Tibial artery (tissue), 4 donors: ENCODE measurements around the gene COA1.
"Not testable (repeated sequence)": the region's sequence is repeated elsewhere in the genome, so short reads cannot be mapped to it uniquely, and the experiment has no call there.

Experiments
- DNase-seq, 2 donors: peaks; one replicate each; pipeline ENCODE4 v3.0.0-alpha.2; 2019
- H3K27ac ChIP-seq, 2 donors: fragments of 200-600 bp; sonication (generic) in 1 of 2; 1 replicate in 1 of 2; 2 replicates in 1 of 2; pipeline ENCODE4 v1.5.1; 2018 to 2019; ENCODE audit warnings: mild to moderate bottlenecking in 1 of 2
- H3K27me3 ChIP-seq, 2 donors: fragments of 200-600 bp; sonication (generic) in 1 of 2; one replicate each; pipeline versions ENCODE4 v1.5.1 to v1.6.0; 2016 to 2019
- H3K36me3 ChIP-seq, 3 donors: fragments of 200-600 bp; sonication (generic) in 2 of 3; one replicate each; pipeline ENCODE4 v1.5.1; 2016 to 2019; ENCODE audit warnings: mild to moderate bottlenecking in 2 of 3
- H3K4me1 ChIP-seq, 4 donors: fragments of 200-600 bp; sonication (generic) in 2 of 4; 1 replicate in 3 of 4; 2 replicates in 1 of 4; pipeline ENCODE4 v1.5.1; 2016 to 2019
- H3K4me3 ChIP-seq, 2 donors: fragments of 200-600 bp; sonication (generic) in 1 of 2; 1 replicate in 1 of 2; 2 replicates in 1 of 2; pipeline ENCODE4 v1.5.1; 2018 to 2019; ENCODE audit warnings: mild to moderate bottlenecking in 2 of 2
- H3K9me3 ChIP-seq, 3 donors: fragments of 200-600 bp; sonication (generic) in 1 of 3; one replicate each; pipeline ENCODE4 v1.5.1; 2016 to 2019
- intact Hi-C: fragments of 100-400 bp; cut with DNase I; formaldehyde crosslinking; loops from one replicate; pipeline ENCODE4 v1.15.0; 2023; ENCODE audit warnings: low total_unique reads
- TF ChIP-seq, protein P1 (sequence below), 2 experiments: fragments of 200-600 bp in 1 of 2; fragments of 450-650 bp in 1 of 2; IDR thresholded peaks; one replicate each; pipeline ENCODE4 v1.5.1; 2017 to 2019; ENCODE audit warnings: antibody characterized with exemption in 2 of 2, mild to moderate bottlenecking in 1 of 2, moderate library complexity in 1 of 2

COA1 gene

DNA sequence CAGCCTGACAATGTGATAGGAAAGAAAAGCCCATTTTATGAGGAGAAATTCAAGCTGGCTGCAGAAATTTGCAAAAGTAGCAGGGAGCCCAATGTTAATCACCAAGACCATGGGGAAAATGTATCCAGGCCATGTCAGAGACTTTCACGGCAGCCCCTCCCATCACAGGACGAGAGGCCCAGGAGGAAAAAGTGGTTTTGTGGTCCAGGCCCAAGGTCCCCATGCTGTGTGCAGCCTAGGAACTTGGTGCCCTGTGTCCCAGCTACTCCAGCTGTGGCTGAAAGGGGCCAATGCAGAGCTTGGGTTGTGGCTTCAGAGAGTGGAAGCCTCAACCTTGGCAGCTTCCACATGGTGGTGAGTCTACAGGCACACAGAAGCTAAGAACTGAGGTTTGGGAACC, 12.7 kb downstream of the COA1 start:
- no peak overlapping the region for H3K4me3 ChIP-seq
- DNase-seq: no peak
- intact Hi-C loops: no loop called here
- H3K36me3 ChIP-seq: no peaks in the 10 kb centered on the region
- TF ChIP-seq, protein P1, sequence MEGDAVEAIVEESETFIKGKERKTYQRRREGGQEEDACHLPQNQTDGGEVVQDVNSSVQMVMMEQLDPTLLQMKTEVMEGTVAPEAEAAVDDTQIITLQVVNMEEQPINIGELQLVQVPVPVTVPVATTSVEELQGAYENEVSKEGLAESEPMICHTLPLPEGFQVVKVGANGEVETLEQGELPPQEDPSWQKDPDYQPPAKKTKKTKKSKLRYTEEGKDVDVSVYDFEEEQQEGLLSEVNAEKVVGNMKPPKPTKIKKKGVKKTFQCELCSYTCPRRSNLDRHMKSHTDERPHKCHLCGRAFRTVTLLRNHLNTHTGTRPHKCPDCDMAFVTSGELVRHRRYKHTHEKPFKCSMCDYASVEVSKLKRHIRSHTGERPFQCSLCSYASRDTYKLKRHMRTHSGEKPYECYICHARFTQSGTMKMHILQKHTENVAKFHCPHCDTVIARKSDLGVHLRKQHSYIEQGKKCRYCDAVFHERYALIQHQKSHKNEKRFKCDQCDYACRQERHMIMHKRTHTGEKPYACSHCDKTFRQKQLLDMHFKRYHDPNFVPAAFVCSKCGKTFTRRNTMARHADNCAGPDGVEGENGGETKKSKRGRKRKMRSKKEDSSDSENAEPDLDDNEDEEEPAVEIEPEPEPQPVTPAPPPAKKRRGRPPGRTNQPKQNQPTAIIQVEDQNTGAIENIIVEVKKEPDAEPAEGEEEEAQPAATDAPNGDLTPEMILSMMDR (IDR thresholded peaks at IDR 0.05): no peak
- no peaks in the 10 kb centered on the region for H3K9me3 ChIP-seq
- H3K27ac ChIP-seq: no peak overlapping the region
- no peaks in the 10 kb centered on the region for H3K27me3 ChIP-seq
- H3K4me1 ChIP-seq: no peaks in the 10 kb centered on the region

GRCh38 chr7:43715966-43716365, 13.4 kb downstream of the COA1 start:
- H3K9me3 ChIP-seq, DNase-seq, H3K4me3 ChIP-seq, intact Hi-C loops, H3K27me3 ChIP-seq, H3K36me3 ChIP-seq, H3K27ac ChIP-seq, H3K4me1 ChIP-seq: not testable (repeated sequence)

GRCh38 chr7:43711503-43711902, 17.8 kb downstream of the COA1 start:
- H3K9me3 ChIP-seq: no peaks in the 10 kb centered on the region
- H3K36me3 ChIP-seq: no peaks in the 10 kb centered on the region
- no peak for DNase-seq
- H3K4me1 ChIP-seq: no peaks in the 10 kb centered on the region
- no peaks in the 10 kb centered on the region for H3K27me3 ChIP-seq
- no peak overlapping the region for H3K27ac ChIP-seq
- intact Hi-C loops: no loop called here
- no peak overlapping the region for H3K4me3 ChIP-seq
- TF ChIP-seq, protein P1 (IDR thresholded peaks at IDR 0.05): no peak

GRCh38 chr7:43708055-43708454, 21.3 kb downstream of the COA1 start:
- H3K27ac ChIP-seq, H3K4me1 ChIP-seq, H3K36me3 ChIP-seq, H3K4me3 ChIP-seq, intact Hi-C loops, H3K9me3 ChIP-seq, DNase-seq, H3K27me3 ChIP-seq: not testable (repeated sequence)

GRCh38 chr7:43703573-43703972, 25.8 kb downstream of the COA1 start:
- intact Hi-C loops: no loop called here
- DNase-seq: no peak
- Histone ChIP-seq H3K9me3 (no peaks in the 10 kb centered on the region), H3K27me3 (no peaks in the 10 kb centered on the region), H3K36me3 (peaks cover 0 to 6% (median 0%) of the 10 kb centered on the region in 3 donors), H3K27ac (no peak overlapping the region), H3K4me3 (no peak overlapping the region), H3K4me1 (no peaks in the 10 kb centered on the region)
- TF ChIP-seq, protein P1 (IDR thresholded peaks at IDR 0.05): no peak

- H3K36me3 ChIP-seq: peaks cover 0 to 6% (median 0%) of the 10 kb centered on the region in 3 donors
- H3K4me3 ChIP-seq: no peak overlapping the region
- H3K27ac ChIP-seq: no peak overlapping the region
- intact Hi-C loops: no loop called here
- no peaks in the 10 kb centered on the region for H3K9me3 ChIP-seq
- DNase-seq: no peak
- H3K4me1 ChIP-seq: no peaks in the 10 kb centered on the region
- TF ChIP-seq, protein P1 (IDR thresholded peaks at IDR 0.05): no peak
- no peaks in the 10 kb centered on the region for H3K27me3 ChIP-seq
Observed at GRCh38 chr7:43702974-43703373, 26.3 kb downstream of the COA1 start.

DNA sequence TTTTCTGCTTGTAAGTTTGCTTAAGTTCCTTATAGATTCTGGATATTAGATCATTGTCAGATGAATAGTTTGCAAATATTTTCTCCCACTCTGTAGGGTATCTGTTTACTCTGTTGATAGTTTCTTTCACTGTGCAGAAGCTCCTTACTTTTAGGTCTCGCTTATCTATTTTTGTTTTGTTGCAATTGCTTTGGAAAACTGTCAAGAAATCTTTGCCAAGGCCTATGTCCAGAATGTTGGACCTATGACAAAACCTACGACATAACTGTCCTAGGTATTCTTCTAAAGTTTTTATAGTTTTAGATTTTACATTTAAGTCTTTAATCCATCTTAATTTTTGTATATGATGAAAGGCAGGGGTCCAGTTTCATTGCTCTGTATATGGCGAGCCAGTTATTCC, 27.4 kb downstream of the COA1 start:
- DNase-seq: no peak
- H3K4me1 ChIP-seq: no peaks in the 10 kb centered on the region
- H3K4me3 ChIP-seq: no peak overlapping the region
- no peak overlapping the region for H3K27ac ChIP-seq
- no peaks in the 10 kb centered on the region for H3K27me3 ChIP-seq
- peaks cover 0 to 6% (median 0%) of the 10 kb centered on the region in 3 donors for H3K36me3 ChIP-seq
- H3K9me3 ChIP-seq: no peaks in the 10 kb centered on the region
- TF ChIP-seq, protein P1 (IDR thresholded peaks at IDR 0.05): no peak
- intact Hi-C loops: loop anchor here (2.0 kb wide), 1 partner anchor 119 kb away; the partner anchor contains the start of gene STK17A
